OCI-LY3 (cell line): Measurements from ENCODE around the gene MBP.
"Not testable (repeated sequence)": the region's sequence is repeated elsewhere in the genome, so short reads cannot be mapped to it uniquely, and the experiment has no call there.

Source experiments
- H2AFZ ChIP-seq: fragments of 200-600, 300-600 bp; shearing (Covaris generic); 2 replicates; pipeline ENCODE4 v1.6.0; 2014; ENCODE audit warnings: antibody characterized with exemption, low read depth, low read length
- H3K27ac ChIP-seq: fragments of 200-600, 300-600 bp; sonication (generic); 2 replicates; pipeline ENCODE4 v1.5.1; 2014; ENCODE audit warnings: mild to moderate bottlenecking, low read length, moderate library complexity, mixed read lengths
- H3K27me3 ChIP-seq: fragments of 200-600, 300-600 bp; sonication (generic); 2 replicates; pipeline ENCODE4 v1.6.1; 2014; ENCODE audit warnings: low read depth, low read length, mixed read lengths
- H3K36me3 ChIP-seq: fragments of 200-600, 300-600 bp; sonication (generic); replicated peaks from 2 replicates; pipeline ENCODE3; 2014; ENCODE audit warnings: low read depth, low read length, mixed read lengths
- H3K4me1 ChIP-seq: fragments of 300-600, 200-600 bp; sonication (generic); 2 replicates; pipeline ENCODE4 v1.6.1; 2014; ENCODE audit warnings: low read length, mixed read lengths
- H3K4me2 ChIP-seq: fragments of 200-600, 300-600 bp; sonication (generic); 2 replicates; pipeline ENCODE4 v1.6.1; 2014; ENCODE audit warnings: low read length, mixed read lengths
- H3K4me3 ChIP-seq: fragments of 300-600, 200-600 bp; sonication (generic); 2 replicates; pipeline ENCODE4 v1.5.1; 2014; ENCODE audit warnings: antibody characterized with exemption, mild to moderate bottlenecking, low read length, moderate library complexity
- H3K79me2 ChIP-seq: fragments of 300-600, 200-600 bp; shearing (Covaris generic); 2 replicates; pipeline ENCODE4 v1.6.1; 2014; ENCODE audit warnings: mild to moderate bottlenecking, low read length, mixed read lengths
- H3K9ac ChIP-seq: fragments of 300-600, 200-600 bp; shearing (Covaris generic); 2 replicates; pipeline ENCODE4 v1.6.0; 2014; ENCODE audit warnings: mild to moderate bottlenecking, low read length, moderate library complexity
- H3K9me3 ChIP-seq: fragments of 200-600, 300-600 bp; shearing (Covaris generic); 2 replicates; pipeline ENCODE4 v1.6.1; 2014; ENCODE audit warnings: low read length, mixed read lengths; ENCODE audit not compliant: insufficient read depth
- H4K20me1 ChIP-seq: fragments of 200-600, 300-600 bp; sonication (generic); 2 replicates; pipeline ENCODE4 v1.6.1; 2016; ENCODE audit warnings: low read length, mixed read lengths; ENCODE audit not compliant: insufficient read depth
- CTCF ChIP-seq: fragments of 200-600, 300-600 bp; sonication (generic); IDR thresholded peaks from 2 replicates; pipeline ENCODE4 v1.5.1; 2014; ENCODE audit warnings: antibody characterized with exemption, low read length, low read depth
- EZH2phosphoT487 ChIP-seq: fragments of 200-600 bp; shearing (Covaris generic); IDR thresholded peaks from 2 replicates; pipeline ENCODE4 v1.6.1; 2018; ENCODE audit warnings: antibody characterized with exemption, mixed run types, low read depth

The MBP gene

GRCh38 chr18:76965555-76966151 lies 166.9 kb downstream of the MBP start:
- H3K79me2 ChIP-seq = peaks cover 10% of the 10 kb centered on the region
- not testable (repeated sequence) for H3K4me1 ChIP-seq, H3K27me3 ChIP-seq, H3K9ac ChIP-seq, H3K9me3 ChIP-seq, H4K20me1 ChIP-seq, H3K4me3 ChIP-seq, H2AFZ ChIP-seq, H3K27ac ChIP-seq, H3K4me2 ChIP-seq
- peaks cover 14% of the 10 kb centered on the region for H3K36me3 ChIP-seq

DNA sequence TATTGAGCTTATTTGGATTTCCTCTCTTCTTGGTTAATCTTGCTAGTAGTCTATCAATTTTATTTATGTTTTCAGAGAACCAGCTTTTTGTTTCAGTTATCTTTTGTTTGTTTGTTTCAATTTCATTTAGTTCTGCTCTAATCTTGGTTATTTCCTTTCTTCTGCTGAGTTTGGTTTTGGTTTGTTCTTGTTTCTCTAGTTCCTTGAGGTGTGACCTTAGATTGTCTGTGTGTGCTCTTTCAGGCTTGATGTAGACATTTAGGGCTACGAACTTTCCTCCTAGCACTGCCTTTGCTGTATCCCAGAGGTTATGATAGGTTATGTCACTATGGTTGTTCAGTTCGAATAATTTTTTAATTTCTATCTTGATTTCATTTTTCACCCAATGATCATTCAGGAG lies 168.6 kb downstream of the MBP start:
- Histone ChIP-seq H3K79me2 (peaks cover 10% of the 10 kb centered on the region), H3K4me3 (no peak overlapping the region), H3K4me1 (no peaks in the 10 kb centered on the region), H3K27me3 (no peaks in the 10 kb centered on the region), H3K4me2 (no peak overlapping the region), H3K9me3 (no peaks in the 10 kb centered on the region), H4K20me1 (0 out of 2 replicates have a peak, but pooled peaks cover 7% of the 10 kb centered on the region), H3K36me3 (peaks cover 28% of the 10 kb centered on the region), H3K27ac (no peak overlapping the region), H2AFZ (no peak overlapping the region), H3K9ac (no peak overlapping the region)
- TF ChIP-seq CTCF (no peak), EZH2phosphoT487 (no peak)

DNA sequence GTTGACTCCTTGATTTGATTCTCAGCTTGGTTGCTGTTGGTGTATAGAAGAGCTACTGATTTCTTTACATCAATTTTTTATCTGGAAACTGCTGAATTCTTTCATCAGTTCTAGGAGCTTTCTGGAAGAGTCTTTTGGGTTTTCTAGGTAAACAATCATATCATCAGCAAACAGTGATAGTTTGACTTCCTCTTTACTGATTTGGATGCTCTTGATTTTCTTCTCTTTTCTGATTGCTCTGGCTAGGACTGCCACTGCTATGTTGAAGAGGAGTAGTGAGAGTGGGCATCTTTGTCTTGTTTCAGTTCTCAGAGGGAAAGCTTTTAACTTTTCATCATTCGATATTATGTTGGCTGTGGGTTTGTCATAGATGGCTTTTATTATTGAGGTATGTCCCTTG lies 169.7 kb downstream of the MBP start:
- Histone ChIP-seq H4K20me1 (0 out of 2 replicates have a peak, but pooled peaks cover 7% of the 10 kb centered on the region), H3K79me2 (peaks cover 10% of the 10 kb centered on the region), H3K27me3 (no peaks in the 10 kb centered on the region), H3K9ac (no peak overlapping the region), H3K4me3 (no peak overlapping the region), H3K27ac (no peak overlapping the region), H3K4me1 (no peaks in the 10 kb centered on the region), H2AFZ (no peak overlapping the region), H3K9me3 (no peaks in the 10 kb centered on the region), H3K36me3 (peaks cover 31% of the 10 kb centered on the region), H3K4me2 (no peak overlapping the region)
- TF ChIP-seq EZH2phosphoT487 (no peak), CTCF (no peak)

DNA sequence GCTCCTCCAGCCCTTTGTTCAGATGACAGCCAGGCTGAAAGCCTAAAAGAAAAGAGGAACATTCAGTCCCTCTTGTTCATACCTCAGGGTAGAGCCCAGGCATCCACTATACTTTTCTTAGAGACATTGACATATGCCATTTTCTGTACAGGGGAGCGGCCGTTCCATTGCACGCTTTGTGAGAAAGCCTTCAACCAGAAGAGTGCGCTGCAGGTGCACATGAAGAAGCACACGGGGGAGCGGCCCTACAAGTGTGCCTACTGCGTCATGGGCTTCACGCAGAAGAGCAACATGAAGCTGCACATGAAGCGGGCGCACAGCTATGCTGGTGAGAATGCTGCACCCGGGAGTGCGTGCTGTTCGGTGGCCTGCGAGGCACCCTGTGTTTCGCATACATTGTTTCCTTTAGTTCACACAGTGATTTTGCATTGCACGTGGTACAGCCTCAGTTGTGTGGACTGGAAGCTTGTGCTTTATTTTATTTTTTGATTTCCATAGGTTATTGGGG lies 172.0 kb downstream of the MBP start:
- no peaks in the 10 kb centered on the region for H3K27me3 ChIP-seq
- H3K9ac ChIP-seq = no peak overlapping the region
- no peaks in the 10 kb centered on the region for H3K79me2 ChIP-seq
- H3K36me3 ChIP-seq = peaks cover 25% of the 10 kb centered on the region
- TF ChIP-seq EZH2phosphoT487 = no peak
- TF ChIP-seq CTCF = peak; percentile 17; the same call in 1 of the 2 replicates
- H3K4me2 ChIP-seq = no peak overlapping the region
- no peaks in the 10 kb centered on the region for H3K9me3 ChIP-seq
- no peak overlapping the region for H3K27ac ChIP-seq
- no peak overlapping the region for H2AFZ ChIP-seq
- H4K20me1 ChIP-seq = 0 out of 2 replicates have a peak, but pooled peaks cover 7% of the 10 kb centered on the region
- no peak overlapping the region for H3K4me3 ChIP-seq
- H3K4me1 ChIP-seq = no peaks in the 10 kb centered on the region
